ENCODE results near the gene CHID1.
A peak's percentile ranks its signal among the peaks of the same experiment; 100 is the strongest.

CHID1 gene

DNA sequence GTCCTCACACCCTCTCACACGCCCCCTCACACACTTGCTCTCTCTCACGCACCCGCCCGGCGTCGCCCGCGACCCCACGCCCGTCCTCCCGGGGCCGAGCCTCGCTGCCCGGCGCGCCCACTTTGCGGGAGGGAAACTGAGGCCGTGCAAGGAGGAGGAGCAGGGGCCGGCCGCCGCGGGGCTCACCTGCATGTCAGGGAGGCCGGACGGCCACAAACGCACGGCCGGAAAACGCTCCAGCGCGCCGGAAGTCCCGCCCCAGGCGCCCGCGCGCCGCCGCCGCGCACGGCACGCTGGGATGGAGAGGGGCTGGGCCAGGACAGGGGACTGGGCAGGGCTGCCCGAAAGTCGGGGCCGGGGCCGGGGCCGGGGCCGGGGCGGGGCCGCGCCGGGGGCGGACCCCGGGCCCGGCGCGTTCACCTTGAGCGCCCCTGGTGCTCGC, at the start of gene CHID1:
Gene CHID1 (minus strand): TSS at position 222 of the 442 bp plus-strand sequence. CDS start 5,994 bp downstream, outside the sequence.
- ATAC-seq (peak; percentile 98), DNase-seq (peak; percentile 92)

GRCh38 chr11:959608-960007, 49.0 kb upstream of the CHID1 start:
- no peak for DNase-seq
- no peak for ATAC-seq

- no peak for DNase-seq
- ATAC-seq: no peak
These were observed 48.4 kb upstream of the CHID1 start for GRCh38 chr11:959027-959426.

GRCh38 chr11:958101-958500, 47.5 kb upstream of the CHID1 start:
- ATAC-seq: no peak
- no peak for DNase-seq

GRCh38 chr11:957212-957920, 46.8 kb upstream of the CHID1 start:
- ATAC-seq (no peak), DNase-seq (no peak)

GRCh38 chr11:955154-956063, 44.8 kb upstream of the CHID1 start:
- ATAC-seq (no peak), DNase-seq (no peak)

- ATAC-seq (no peak), DNase-seq (no peak)
These were observed 44.0 kb upstream of the CHID1 start for GRCh38 chr11:954392-955153.

DNA sequence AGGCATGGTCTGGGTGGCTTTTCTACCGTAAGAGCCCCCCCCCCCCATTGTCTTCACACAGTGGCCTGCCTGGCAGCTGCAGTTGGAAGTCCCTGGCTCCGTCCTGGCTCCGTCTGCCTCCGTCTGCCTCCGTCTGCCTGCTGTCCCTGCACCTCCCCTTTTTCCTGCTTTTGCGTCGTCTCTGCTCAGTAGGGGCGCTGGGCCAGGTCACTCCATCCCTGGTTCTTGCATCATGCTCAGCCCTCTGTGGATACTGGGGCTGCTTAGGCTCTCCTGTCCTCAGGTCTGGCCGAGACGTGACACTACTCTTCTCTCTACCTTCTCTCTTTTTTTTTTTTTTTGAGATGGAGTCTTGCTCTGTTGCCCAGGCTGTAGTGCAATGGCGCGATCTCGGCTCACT, 42.9 kb upstream of the CHID1 start:
- ATAC-seq: no peak
- no peak for DNase-seq

DNA sequence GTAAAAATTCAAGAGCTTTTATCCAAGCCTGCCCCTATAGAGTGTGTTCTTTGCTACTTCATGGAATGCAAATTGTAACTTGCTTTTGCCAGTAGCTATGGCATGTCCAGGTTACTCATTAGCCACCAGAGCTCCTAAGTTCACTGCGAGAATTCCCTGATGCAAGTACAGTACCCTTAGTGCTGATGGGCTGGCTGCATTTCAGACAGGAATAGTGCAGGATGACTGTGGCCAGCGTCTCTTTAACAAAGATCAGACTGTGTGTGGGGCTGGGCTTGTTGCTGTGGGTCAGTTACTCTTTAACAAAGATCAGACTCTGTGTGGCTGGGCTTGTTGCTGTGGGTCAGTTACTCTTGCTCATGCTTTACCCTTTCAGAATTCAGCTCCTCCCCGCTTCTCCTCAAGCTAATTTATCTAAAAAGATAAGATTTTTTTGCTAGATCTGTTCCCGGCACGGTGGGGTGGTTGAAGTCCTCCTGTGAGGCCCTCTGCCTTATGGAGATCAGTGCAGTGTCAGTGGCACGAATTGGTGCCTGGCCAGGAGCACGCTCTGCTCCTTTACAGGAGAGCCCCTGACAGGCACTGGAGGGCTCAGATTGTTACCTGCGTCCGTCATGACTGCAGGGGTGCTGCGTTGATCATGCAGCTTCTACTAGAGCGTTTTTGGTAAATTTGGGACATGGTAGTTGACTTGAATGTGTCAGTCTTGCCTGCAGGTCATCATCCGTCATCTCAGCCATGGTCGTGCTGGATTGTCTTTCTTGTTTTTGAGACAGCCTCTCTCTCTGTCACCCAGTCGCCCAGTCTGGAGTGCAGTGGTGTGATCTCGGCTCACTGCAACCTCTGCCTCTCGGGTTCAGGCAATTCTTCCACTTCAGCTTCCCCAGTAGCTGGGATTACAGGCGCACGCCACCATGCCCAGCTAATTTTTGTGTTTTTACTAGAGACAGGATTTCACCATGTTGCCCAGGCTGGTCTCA, 42.1 kb upstream of the CHID1 start:
- no peak for ATAC-seq
- DNase-seq: no peak

DNA sequence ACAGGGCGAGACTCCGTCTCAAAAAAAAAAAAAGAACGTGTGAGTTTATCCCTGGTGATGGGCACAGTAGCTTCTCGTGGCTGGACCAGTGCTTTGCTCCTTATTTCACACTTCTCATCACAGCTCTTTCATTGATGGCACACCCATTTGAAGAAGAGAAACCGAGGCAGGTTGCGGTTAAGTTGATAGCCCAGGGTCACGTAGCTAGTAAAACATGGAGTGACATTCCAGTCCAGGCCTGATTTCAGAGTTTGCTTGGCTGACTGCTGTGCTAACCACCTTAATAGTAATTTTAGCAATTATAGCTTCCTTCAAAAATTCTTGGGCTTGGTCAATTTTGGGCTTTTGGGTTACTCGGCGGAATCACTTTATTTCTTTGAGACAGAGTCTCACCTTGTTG, 40.9 kb upstream of the CHID1 start:
- no peak for DNase-seq
- ATAC-seq: no peak

DNA sequence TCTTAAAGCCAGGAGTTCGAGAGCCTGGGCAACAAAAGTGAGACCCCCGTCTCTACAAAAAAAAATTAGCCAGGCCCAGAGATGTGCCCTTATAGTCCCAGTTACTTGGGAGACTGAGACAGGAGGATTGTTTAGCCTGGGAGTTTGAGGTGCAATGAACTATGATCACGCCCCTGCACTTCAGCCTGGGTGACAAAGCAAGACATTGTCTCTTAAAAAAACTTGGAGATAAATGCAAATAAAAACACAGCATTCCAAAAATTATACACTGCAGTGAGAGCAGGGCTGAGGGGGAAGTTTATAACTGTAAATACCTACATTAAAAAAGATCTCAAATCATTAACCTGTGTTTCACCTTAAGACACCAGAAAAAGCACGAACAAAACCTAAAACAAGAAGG, 37.1 kb upstream of the CHID1 start:
- DNase-seq (no peak), ATAC-seq (no peak)

GRCh38 chr11:945986-946385, 35.4 kb upstream of the CHID1 start:
- no peak for ATAC-seq
- no peak for DNase-seq

DNA sequence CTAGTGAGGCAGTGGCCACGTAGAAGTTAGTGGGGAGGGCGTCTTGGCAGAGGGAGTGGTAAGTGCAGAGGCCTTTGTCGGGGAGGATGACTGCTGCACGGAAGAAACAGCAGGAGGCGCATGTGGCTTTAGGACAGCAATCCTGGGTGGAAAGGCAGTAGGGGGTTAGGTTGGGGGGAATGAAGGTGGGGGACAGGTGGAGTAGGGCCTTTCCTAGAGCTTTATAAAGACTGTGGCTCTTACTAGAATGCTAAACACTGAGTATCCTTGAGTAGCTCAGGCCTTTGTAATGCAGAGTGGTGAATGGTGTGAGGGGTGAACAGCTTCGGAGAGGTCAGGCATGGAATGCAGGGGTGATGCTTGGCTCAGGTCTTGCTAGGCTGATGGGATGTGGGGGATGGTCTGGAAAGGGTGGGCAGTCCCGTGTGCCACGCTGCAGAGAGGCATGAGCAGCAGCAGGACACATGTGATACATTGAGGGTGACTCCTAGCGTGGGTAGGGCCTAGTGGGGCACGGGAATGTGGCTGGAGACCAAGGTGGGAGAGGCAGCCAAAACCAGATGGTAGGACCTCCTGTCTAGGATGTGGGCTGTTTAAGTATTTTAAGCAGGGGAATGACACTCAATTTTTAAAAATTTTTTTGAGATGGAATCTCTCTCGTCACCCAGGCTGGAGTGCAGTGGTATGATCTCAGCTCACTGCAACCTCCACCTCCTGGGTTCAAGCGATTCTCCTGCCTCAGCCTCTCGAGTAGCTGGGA, 34.3 kb upstream of the CHID1 start:
- ATAC-seq (no peak), DNase-seq (no peak)

DNA sequence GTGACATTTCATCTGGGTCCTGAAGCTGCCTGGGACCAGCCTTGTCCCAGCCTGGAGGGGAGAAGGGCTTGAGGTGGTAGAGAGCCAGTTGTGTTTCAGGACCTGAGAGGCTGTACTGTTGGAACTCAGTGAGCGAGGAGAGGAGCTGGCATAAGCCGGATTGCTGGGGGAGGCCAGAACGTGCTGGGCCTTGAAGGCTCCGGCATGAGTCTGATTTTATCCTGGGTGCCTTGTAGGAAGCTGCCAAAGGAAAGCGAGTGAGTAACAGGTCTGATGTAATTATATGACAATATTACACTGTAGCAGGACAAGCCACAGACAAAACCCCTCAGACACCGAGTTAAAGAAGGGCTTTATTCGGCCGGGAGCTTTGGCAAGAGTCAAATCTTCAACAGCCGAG, 32.2 kb upstream of the CHID1 start:
- DNase-seq (no peak), ATAC-seq (no peak)

- ATAC-seq: no peak
- DNase-seq: no peak
These were observed 30.0 kb upstream of the CHID1 start for GRCh38 chr11:940496-941135.

DNA sequence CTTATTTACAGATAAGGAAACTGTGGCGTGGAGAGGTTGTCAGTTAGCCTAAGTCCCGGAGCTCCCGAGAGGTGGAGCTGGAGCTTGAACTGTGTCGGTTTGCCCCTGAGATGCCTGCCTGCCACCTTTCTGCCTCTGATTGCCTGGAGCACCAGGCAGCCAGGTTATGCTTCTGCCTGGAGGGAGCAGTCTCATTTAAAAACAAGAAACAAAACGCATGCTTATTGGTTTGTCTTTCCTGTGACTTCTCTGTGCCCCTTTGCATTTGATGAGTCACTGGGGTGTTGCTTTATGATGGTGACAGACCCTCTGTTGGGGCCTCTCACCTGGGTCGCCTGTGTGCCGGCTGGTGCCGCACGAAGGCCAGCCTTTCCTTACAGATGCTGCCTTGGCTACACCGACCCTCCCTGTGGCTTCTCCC, 27.2 kb upstream of the CHID1 start:
- ATAC-seq (peak; percentile 65), DNase-seq (no peak)

DNA sequence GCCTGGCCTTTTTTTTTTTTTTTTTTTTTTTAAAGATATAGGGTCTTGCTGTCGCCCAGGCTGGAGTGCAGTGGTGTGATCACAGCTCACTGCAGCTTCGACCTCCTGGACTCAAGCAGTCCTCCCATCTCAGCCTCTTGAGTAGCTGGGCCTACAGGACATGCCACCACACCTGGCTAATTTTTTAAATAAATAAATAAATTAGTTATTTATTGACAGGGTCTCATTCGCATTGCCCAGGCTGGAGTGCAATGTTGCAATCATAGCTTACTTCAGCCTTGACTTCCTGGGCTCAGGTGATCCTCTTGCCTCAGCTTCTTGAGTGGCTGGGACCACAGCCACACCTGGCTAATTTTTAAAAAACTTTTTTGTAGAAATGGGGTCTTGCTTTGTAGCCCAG, 25.6 kb upstream of the CHID1 start:
- no peak for DNase-seq
- ATAC-seq: no peak

DNA sequence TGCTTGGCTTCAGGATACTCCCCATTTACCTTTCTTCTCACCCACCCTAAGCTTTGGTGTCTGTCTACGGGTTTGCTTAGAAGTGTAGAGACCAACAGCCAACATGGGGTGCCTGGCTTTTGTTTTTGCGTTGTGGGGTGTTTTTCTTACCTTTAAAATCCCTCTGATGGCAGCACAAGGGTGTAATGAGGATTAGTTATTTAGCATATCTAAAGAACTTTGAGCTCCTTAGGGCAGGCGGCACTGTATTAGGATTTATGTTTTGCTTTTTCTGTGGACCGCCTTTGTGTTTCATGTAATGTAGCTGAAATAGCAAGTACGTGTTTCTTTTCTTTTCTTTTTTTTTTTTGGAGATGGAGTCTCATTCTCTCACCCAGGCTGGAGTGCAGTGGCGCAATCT, 23.9 kb upstream of the CHID1 start:
- ATAC-seq (no peak), DNase-seq (no peak)

DNA sequence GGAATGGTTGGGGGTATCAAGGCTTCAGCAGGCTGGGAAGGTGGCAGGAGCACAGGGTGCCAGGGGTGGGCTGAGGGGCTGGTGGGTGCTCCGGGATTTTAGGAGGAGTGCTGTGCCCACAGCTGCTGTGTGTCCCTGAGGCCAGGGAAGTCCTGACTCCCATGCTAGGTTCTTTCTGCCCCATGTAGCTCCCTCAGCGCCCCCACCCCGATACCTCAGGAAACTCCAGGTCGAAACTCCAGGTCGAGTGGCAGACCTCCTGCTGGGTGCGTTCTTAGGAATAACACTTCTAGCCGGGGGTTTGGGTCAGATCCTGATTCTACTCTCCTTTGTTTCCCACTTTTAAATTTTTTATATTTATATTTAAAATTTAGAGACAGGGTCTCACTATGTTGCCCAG, 23.3 kb upstream of the CHID1 start:
- ATAC-seq (no peak), DNase-seq (no peak)
